OCI-LY1 (cell line): Measurements from ENCODE around the gene CTRL.

Source experiments
- H2AFZ ChIP-seq: fragments of 200-600 bp; sonication (generic), shearing (Covaris generic); 2 replicates; pipeline ENCODE4 v1.6.0; 2014; ENCODE audit warnings: antibody characterized with exemption, mild to moderate bottlenecking, low read length
- H3F3A ChIP-seq: fragments of 200-600 bp; sonication (generic), shearing (Covaris generic); 2 replicates; pipeline ENCODE4 v1.6.0; 2014; ENCODE audit warnings: mild to moderate bottlenecking, antibody characterized with exemption, low read length, moderate library complexity; ENCODE audit not compliant: insufficient read depth
- H3K27ac ChIP-seq: fragments of 200-600 bp; sonication (generic); 2 replicates; pipeline ENCODE4 v1.5.1; 2014; ENCODE audit warnings: low read length, mixed run types, mild to moderate bottlenecking, low read depth; ENCODE audit not compliant: poor library complexity, severe bottlenecking
- H3K27me3 ChIP-seq: fragments of 200-600 bp; sonication (generic); 2 replicates; pipeline ENCODE4 v1.6.0; 2014; ENCODE audit warnings: antibody characterized with exemption, mild to moderate bottlenecking, low read length, moderate library complexity; ENCODE audit not compliant: insufficient read depth
- H3K36me3 ChIP-seq: fragments of 200-600 bp; sonication (generic); 2 replicates; pipeline ENCODE4 v1.6.1; 2014; ENCODE audit warnings: mild to moderate bottlenecking, antibody characterized with exemption, low read length, moderate library complexity, mixed read lengths; ENCODE audit not compliant: insufficient read depth
- H3K4me1 ChIP-seq: fragments of 200-600 bp; sonication (generic); 2 replicates; pipeline ENCODE4 v1.5.1; 2014; ENCODE audit warnings: mild to moderate bottlenecking, low read length, moderate library complexity; ENCODE audit not compliant: insufficient read depth, severe bottlenecking
- H3K4me2 ChIP-seq: fragments of 200-600 bp; sonication (generic), shearing (Covaris generic); 2 replicates; pipeline ENCODE4 v1.6.1; 2014; ENCODE audit warnings: low read length
- H3K4me3 ChIP-seq: fragments of 200-600 bp; sonication (generic); 2 replicates; pipeline ENCODE4 v1.5.1; 2014; ENCODE audit warnings: low read length, low read depth, mild to moderate bottlenecking, mixed read lengths; ENCODE audit not compliant: poor library complexity, severe bottlenecking
- H3K79me2 ChIP-seq: fragments of 200-600 bp; shearing (Covaris generic); 2 replicates; pipeline ENCODE4 v1.6.1; 2016; ENCODE audit warnings: mixed run types, low read length, mixed read lengths; ENCODE audit not compliant: insufficient read depth
- H3K9ac ChIP-seq: fragments of 200-600 bp; sonication (generic), shearing (Covaris generic); 2 replicates; pipeline ENCODE4 v1.6.1; 2014; ENCODE audit warnings: mild to moderate bottlenecking, low read length, mixed read lengths
- H3K9me2 ChIP-seq: fragments of 200-600 bp; sonication (generic), shearing (Covaris generic); 2 replicates; pipeline ENCODE4 v1.6.1; 2014; ENCODE audit warnings: low read depth, mild to moderate bottlenecking, low read length, mixed read lengths
- H3K9me3 ChIP-seq: fragments of 200-600 bp; shearing (Covaris generic); 2 replicates; pipeline ENCODE4 v1.6.1; 2014; ENCODE audit warnings: low read length, mixed read lengths
- H4K20me1 ChIP-seq: fragments of 200-600 bp; sonication (generic), shearing (Covaris generic); 2 replicates; pipeline ENCODE4 v1.6.0; 2016; ENCODE audit warnings: mild to moderate bottlenecking, low read length; ENCODE audit not compliant: insufficient read depth
- EZH2 ChIP-seq: fragments of 200-600 bp; sonication (generic), shearing (Covaris generic); IDR thresholded peaks from 2 replicates; pipeline ENCODE4 v1.8.0; 2017; ENCODE audit warnings: borderline replicate concordance, mixed run types, mild to moderate bottlenecking, antibody characterized with exemption, low read length, moderate library complexity, mixed read lengths
- TF ChIP-seq, protein P1 (sequence below): fragments of 200-600 bp; sonication (generic), shearing (Covaris generic); IDR thresholded peaks from 2 replicates; pipeline ENCODE4 v1.5.1; 2017; ENCODE audit warnings: mild to moderate bottlenecking, antibody characterized with exemption, low read length, moderate library complexity, mixed read lengths

Gene CTRL

DNA sequence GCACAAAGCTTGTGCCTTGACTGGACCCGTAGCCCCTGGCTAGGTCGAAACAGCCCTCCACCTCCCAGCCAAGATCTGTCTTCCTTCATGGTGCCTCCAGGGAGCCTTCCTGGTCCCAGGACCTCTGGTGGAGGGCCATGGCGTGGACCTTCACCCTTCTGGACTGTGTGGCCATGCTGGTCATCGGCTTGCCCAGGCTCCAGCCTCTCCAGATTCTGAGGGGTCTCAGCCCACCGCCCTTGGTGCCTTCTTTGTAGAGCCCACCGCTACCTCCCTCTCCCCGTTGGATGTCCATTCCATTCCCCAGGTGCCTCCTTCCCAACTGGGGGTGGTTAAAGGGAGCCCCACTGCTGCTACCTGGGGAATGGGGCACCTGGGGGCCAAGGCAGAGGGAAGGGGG, 3.5 kb downstream of the CTRL start:
- no peaks in the 10 kb centered on the region for H3K79me2 ChIP-seq
- no peak overlapping the region for H3K4me2 ChIP-seq
- H3K27me3 ChIP-seq: no peaks in the 10 kb centered on the region
- H3K9me3 ChIP-seq: no peaks in the 10 kb centered on the region
- H3K9ac ChIP-seq: no peak overlapping the region
- no peak overlapping the region for H3K27ac ChIP-seq
- H3K4me3 ChIP-seq: no peak overlapping the region
- H3F3A ChIP-seq: no peaks in the 10 kb centered on the region
- no peaks in the 10 kb centered on the region for H3K9me2 ChIP-seq
- no peaks in the 10 kb centered on the region for H4K20me1 ChIP-seq
- peaks cover 20% of the 10 kb centered on the region; the same call in 1 of the 2 replicates for H3K36me3 ChIP-seq
- peaks cover 14% of the 10 kb centered on the region for H3K4me1 ChIP-seq
- TF ChIP-seq, protein P1, sequence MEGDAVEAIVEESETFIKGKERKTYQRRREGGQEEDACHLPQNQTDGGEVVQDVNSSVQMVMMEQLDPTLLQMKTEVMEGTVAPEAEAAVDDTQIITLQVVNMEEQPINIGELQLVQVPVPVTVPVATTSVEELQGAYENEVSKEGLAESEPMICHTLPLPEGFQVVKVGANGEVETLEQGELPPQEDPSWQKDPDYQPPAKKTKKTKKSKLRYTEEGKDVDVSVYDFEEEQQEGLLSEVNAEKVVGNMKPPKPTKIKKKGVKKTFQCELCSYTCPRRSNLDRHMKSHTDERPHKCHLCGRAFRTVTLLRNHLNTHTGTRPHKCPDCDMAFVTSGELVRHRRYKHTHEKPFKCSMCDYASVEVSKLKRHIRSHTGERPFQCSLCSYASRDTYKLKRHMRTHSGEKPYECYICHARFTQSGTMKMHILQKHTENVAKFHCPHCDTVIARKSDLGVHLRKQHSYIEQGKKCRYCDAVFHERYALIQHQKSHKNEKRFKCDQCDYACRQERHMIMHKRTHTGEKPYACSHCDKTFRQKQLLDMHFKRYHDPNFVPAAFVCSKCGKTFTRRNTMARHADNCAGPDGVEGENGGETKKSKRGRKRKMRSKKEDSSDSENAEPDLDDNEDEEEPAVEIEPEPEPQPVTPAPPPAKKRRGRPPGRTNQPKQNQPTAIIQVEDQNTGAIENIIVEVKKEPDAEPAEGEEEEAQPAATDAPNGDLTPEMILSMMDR: no peak
- no peak for TF ChIP-seq EZH2
- H2AFZ ChIP-seq: no peak overlapping the region

DNA sequence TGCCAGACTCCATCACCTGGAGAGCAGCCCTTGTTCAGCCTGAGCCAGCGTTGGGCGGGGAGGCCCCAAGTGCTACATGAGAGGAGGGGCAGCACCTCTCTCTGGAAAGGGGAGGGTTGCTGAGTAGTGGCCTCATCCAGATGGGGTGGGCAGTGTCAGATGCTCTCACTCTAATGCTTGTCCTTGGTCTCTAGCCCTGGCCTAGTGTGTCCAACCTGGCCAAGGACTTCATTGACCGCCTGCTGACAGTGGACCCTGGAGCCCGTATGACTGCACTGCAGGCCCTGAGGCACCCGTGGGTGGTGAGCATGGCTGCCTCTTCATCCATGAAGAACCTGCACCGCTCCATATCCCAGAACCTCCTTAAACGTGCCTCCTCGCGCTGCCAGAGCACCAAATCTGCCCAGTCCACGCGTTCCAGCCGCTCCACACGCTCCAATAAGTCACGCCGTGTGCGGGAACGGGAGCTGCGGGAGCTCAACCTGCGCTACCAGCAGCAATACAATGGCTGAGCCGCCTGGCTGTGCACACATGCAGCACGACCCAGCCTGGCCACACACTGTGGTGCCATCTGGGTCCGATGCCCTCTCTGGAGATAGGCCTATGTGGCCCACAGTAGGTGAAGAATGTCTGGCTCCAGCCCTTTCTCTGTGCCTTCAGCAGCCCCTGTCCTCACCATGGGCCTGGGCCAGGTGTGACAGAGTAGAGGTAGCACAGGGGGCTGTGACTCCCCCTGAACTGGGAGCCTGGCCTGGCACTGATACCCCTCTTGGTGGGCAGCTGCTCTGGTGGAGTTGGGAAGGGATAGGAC, 4.3 kb downstream of the CTRL start:
- Histone ChIP-seq H3K9me3 (no peaks in the 10 kb centered on the region), H3K9ac (no peak overlapping the region), H3K27ac (no peak overlapping the region), H3K79me2 (no peaks in the 10 kb centered on the region), H3F3A (no peaks in the 10 kb centered on the region), H3K4me1 (peaks cover 14% of the 10 kb centered on the region), H4K20me1 (no peaks in the 10 kb centered on the region), H3K9me2 (no peaks in the 10 kb centered on the region), H3K36me3 (peaks cover 20% of the 10 kb centered on the region; the same call in 1 of the 2 replicates), H2AFZ (no peak overlapping the region), H3K27me3 (no peaks in the 10 kb centered on the region), H3K4me3 (no peak overlapping the region), H3K4me2 (no peak overlapping the region)
- TF ChIP-seq EZH2: no peak
- TF ChIP-seq, protein P1: no peak

DNA sequence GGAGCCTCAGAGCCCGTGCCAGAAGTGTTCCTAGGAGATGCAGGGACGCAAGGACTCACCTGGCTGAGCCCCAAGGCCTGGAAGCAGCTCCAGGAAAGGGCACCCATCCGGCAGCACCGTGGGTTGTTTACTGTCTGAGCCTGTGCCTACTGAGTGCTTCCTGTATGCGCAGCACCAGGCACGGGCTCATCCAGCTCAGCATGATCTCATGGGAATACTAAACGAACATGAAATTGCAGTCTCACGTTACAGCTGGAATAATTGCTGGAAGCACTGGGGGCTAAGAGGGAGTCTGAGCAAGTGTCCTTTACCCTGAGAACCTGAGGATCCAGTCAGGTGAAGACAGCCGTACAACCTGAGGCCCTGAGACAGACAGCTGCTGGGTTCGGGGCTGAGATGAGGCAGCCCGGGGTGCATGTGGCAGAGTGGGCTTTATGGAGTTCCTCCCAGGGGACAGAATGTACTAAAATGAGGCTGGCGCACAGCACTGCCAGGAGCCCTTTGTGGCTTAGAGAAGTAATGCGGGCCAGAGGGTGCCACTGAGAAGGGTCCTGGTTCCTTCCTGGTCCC, 5.4 kb downstream of the CTRL start:
- Histone ChIP-seq H3K4me3 (no peak overlapping the region), H3K9me2 (no peaks in the 10 kb centered on the region), H3K9me3 (no peaks in the 10 kb centered on the region), H4K20me1 (no peaks in the 10 kb centered on the region), H3K36me3 (peaks cover 15% of the 10 kb centered on the region; the same call in 1 of the 2 replicates), H3K4me1 (peaks cover 14% of the 10 kb centered on the region), H3K27me3 (no peaks in the 10 kb centered on the region), H3K4me2 (no peak overlapping the region), H3F3A (no peaks in the 10 kb centered on the region), H3K79me2 (no peaks in the 10 kb centered on the region), H2AFZ (no peak overlapping the region), H3K27ac (peak overlapping the region; percentile 9), H3K9ac (no peak overlapping the region; the same call in 1 of the 2 replicates)
- TF ChIP-seq EZH2: no peak
- TF ChIP-seq, protein P1: no peak
